HepG2 (cell line): Measurements from ENCODE around the gene PMM2. TPM values are rescaled to one million over a fixed set of nuclear protein-coding genes. Genes with fewer than 3 reads are reported as not detected.

Source experiments
- DMAP1 ChIP-seq: IDR thresholded peaks from 2 replicates; pipeline ENCODE4 v1.6.1; 2016
- E2F5 ChIP-seq: sonication (generic); formaldehyde crosslinking; conservative IDR thresholded peaks from 2 replicates; pipeline ENCODE4 v1.4.0; 2020; ENCODE audit warnings: missing genetic modification reagents
- EEA1 ChIP-seq: sonication (generic); formaldehyde crosslinking; IDR thresholded peaks from 2 replicates; pipeline ENCODE4 v1.5.1; 2020; ENCODE audit warnings: mild to moderate bottlenecking, missing genetic modification reagents, borderline replicate concordance
- HINFP ChIP-seq: sonication (generic); formaldehyde crosslinking; IDR thresholded peaks from 2 replicates; pipeline ENCODE4 v1.4.0; 2020; ENCODE audit warnings: low read depth, mild to moderate bottlenecking, missing genetic modification reagents
- HMGA1 ChIP-seq: sonication (generic); formaldehyde crosslinking; conservative IDR thresholded peaks from 2 replicates; pipeline ENCODE4 v1.4.0; 2020; ENCODE audit warnings: missing genetic modification reagents
- KDM3A ChIP-seq: IDR thresholded peaks from 2 replicates; pipeline ENCODE4 v1.6.1; 2018; ENCODE audit warnings: low read depth, missing compliant biosample characterization
- MEIS2 ChIP-seq: sonication (generic); formaldehyde crosslinking; IDR thresholded peaks from 2 replicates; pipeline ENCODE4 v1.9.0; 2021; ENCODE audit warnings: mild to moderate bottlenecking, missing genetic modification reagents
- NCOA2 ChIP-seq: sonication (generic); formaldehyde crosslinking; IDR thresholded peaks from 2 replicates; pipeline ENCODE4 v1.8.0; 2022; ENCODE audit warnings: inconsistent platforms
- PRPF4 ChIP-seq: fragments of 200-400 bp; formaldehyde crosslinking; IDR thresholded peaks from 2 replicates; pipeline ENCODE4 v1.6.1; 2016; ENCODE audit warnings: low read length, low read depth; ENCODE audit not compliant: poor library complexity, severe bottlenecking
- RBFOX2 ChIP-seq: fragments of 200-400 bp; formaldehyde crosslinking; IDR thresholded peaks from 2 replicates; pipeline ENCODE4 v1.6.1; 2017; ENCODE audit warnings: low read depth, mild to moderate bottlenecking, low read length
- SSRP1 ChIP-seq: IDR thresholded peaks from 2 replicates; pipeline ENCODE4 v1.6.1; 2016; ENCODE audit warnings: control low read depth
- ZBTB34 ChIP-seq: sonication (generic); formaldehyde crosslinking; IDR thresholded peaks from 2 replicates; pipeline ENCODE4 v1.8.0; 2022; ENCODE audit warnings: mild to moderate bottlenecking, missing genetic modification reagents
- ZBTB8A ChIP-seq: sonication (generic); formaldehyde crosslinking; IDR thresholded peaks from 2 replicates; pipeline ENCODE4 v1.4.0; 2020; ENCODE audit warnings: mild to moderate bottlenecking, low read depth, missing genetic modification reagents, borderline replicate concordance
- ZNF264 ChIP-seq: sonication (generic); formaldehyde crosslinking; IDR thresholded peaks from 2 replicates; pipeline ENCODE4 v1.4.0; 2020; ENCODE audit warnings: missing genetic modification reagents
- ZNF281 ChIP-seq: sonication (generic); formaldehyde crosslinking; IDR thresholded peaks from 2 replicates; pipeline ENCODE4 v1.4.0; 2020; ENCODE audit warnings: missing genetic modification reagents, borderline replicate concordance
- ZSCAN30 ChIP-seq: sonication (generic); formaldehyde crosslinking; IDR thresholded peaks from 2 replicates; pipeline ENCODE4 v1.5.0; 2020; ENCODE audit warnings: mild to moderate bottlenecking, missing genetic modification reagents
- polyA plus RNA-seq, 8 experiments: library from polyadenylated mRNA; depleted of rRNA in 3 of 8; stranded (reverse) in 7 of 8; unstranded in 1 of 8; fragments of >200 nt; fragmentation: Illumina TruSeq in 4 of 8; extraction: Trizol in 4 of 8; gene quantifications; 2 replicates each; pipeline versions ENCODE4 v1.2.1 to v1.2.3, GENCODE V29; 2011 to 2016; ENCODE audit warnings: low read depth in 4 of 8, missing spikeins in 1 of 8, mixed read lengths in 1 of 8; ENCODE audit not compliant: insufficient read depth in 1 of 8
- total RNA-seq, 5 experiments: library from RNA; depleted of rRNA; stranded (reverse); fragments of >200 nt; fragmentation: Illumina TruSeq; extraction: Trizol; gene quantifications; 2 replicates each; pipeline ENCODE4 v1.2.3, GENCODE V29; 2016; ENCODE audit warnings: low read depth in 1 of 5
- TF ChIP-seq, protein P1 (sequence below): sonication (generic); formaldehyde crosslinking; conservative IDR thresholded peaks from 2 replicates; pipeline ENCODE4 v1.8.1; 2023; ENCODE audit warnings: missing genetic modification reagents
- TF ChIP-seq, protein P2 (sequence below): sonication (generic); formaldehyde crosslinking; IDR thresholded peaks from 2 replicates; pipeline ENCODE4 v1.4.0; 2020; ENCODE audit warnings: missing genetic modification reagents

The PMM2 gene
- total and polyA plus RNA-seq, 2 of the 13 experiments (the other 11 are each of a cell fraction or from before 2014, with no cell fraction given) = 52.2 to 93.7 TPM

GRCh38 chr16:8859913-8860881 is 62.6 kb downstream of the PMM2 start (continued):
- peak; percentile 70 for TF ChIP-seq ZNF281 (CRISPR knock-in tag)
- TF ChIP-seq E2F5 (CRISPR knock-in tag) = peak; percentile 89
- TF ChIP-seq PRPF4 = no peak
- TF ChIP-seq ZNF264 (CRISPR knock-in tag) = peak; percentile 89
- peak; percentile 83 for TF ChIP-seq KDM3A (CRISPR knock-in tag)
- no peak for TF ChIP-seq ZBTB8A
- TF ChIP-seq, protein P1, sequence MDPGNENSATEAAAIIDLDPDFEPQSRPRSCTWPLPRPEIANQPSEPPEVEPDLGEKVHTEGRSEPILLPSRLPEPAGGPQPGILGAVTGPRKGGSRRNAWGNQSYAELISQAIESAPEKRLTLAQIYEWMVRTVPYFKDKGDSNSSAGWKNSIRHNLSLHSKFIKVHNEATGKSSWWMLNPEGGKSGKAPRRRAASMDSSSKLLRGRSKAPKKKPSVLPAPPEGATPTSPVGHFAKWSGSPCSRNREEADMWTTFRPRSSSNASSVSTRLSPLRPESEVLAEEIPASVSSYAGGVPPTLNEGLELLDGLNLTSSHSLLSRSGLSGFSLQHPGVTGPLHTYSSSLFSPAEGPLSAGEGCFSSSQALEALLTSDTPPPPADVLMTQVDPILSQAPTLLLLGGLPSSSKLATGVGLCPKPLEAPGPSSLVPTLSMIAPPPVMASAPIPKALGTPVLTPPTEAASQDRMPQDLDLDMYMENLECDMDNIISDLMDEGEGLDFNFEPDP (CRISPR knock-in tag) = no peak
- TF ChIP-seq HINFP = no peak
- TF ChIP-seq ZBTB34 (CRISPR knock-in tag) = no peak
- no peak; the same call in 1 of the 2 replicates for TF ChIP-seq RBFOX2
- TF ChIP-seq EEA1 (CRISPR knock-in tag) = no peak
- no peak for TF ChIP-seq HMGA1 (CRISPR knock-in tag)
- TF ChIP-seq MEIS2 (CRISPR knock-in tag) = peak; percentile 31; the same call in 1 of the 2 replicates
- TF ChIP-seq NCOA2 = peak; percentile 96
- no peak for TF ChIP-seq DMAP1
- no peak for TF ChIP-seq ZSCAN30 (CRISPR knock-in tag)
- TF ChIP-seq, protein P2, sequence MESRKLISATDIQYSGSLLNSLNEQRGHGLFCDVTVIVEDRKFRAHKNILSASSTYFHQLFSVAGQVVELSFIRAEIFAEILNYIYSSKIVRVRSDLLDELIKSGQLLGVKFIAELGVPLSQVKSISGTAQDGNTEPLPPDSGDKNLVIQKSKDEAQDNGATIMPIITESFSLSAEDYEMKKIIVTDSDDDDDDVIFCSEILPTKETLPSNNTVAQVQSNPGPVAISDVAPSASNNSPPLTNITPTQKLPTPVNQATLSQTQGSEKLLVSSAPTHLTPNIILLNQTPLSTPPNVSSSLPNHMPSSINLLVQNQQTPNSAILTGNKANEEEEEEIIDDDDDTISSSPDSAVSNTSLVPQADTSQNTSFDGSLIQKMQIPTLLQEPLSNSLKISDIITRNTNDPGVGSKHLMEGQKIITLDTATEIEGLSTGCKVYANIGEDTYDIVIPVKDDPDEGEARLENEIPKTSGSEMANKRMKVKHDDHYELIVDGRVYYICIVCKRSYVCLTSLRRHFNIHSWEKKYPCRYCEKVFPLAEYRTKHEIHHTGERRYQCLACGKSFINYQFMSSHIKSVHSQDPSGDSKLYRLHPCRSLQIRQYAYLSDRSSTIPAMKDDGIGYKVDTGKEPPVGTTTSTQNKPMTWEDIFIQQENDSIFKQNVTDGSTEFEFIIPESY (CRISPR knock-in tag) = peak; percentile 68
- peak; percentile 88; the same call in 1 of the 2 replicates for TF ChIP-seq SSRP1 (CRISPR knock-in tag)
